DND-41 (cell line): Measurements from ENCODE around the gene HAX1.

Experiments
- ATAC-seq: fragments of 200-7000 bp; cut with Tn5 transposase; 3 replicates; pipeline ENCODE4 v1.9.1; 2021; ENCODE audit warnings: low read depth; ENCODE audit not compliant: insufficient read depth
- DNase-seq: peaks from one replicate; pipeline ENCODE4 v3.0.0-alpha.2; 2020
- H2AFZ ChIP-seq: 2 replicates; pipeline ENCODE4 v1.6.0; 2012; ENCODE audit warnings: low read depth, low read length
- H3K27ac ChIP-seq: 2 replicates; pipeline ENCODE4 v1.5.1; 2012; ENCODE audit warnings: low read length, inconsistent platforms
- H3K27me3 ChIP-seq: fragments of 200-600 bp; sonication (generic); 2 replicates; pipeline ENCODE4 v1.6.0; 2012; ENCODE audit warnings: low read length, mild to moderate bottlenecking, inconsistent platforms; ENCODE audit not compliant: insufficient read depth, poor library complexity
- H3K36me3 ChIP-seq: 2 replicates; pipeline ENCODE4 v1.5.1; 2012; ENCODE audit warnings: low read length, inconsistent platforms; ENCODE audit not compliant: insufficient read depth
- H3K4me1 ChIP-seq: 2 replicates; pipeline ENCODE4 v1.5.1; 2012; ENCODE audit warnings: mild to moderate bottlenecking, low read length; ENCODE audit not compliant: insufficient read depth
- H3K4me2 ChIP-seq: 2 replicates; pipeline ENCODE4 v1.6.0; 2012; ENCODE audit warnings: mild to moderate bottlenecking, moderate library complexity, low read length, inconsistent platforms; ENCODE audit not compliant: insufficient read depth
- H3K4me3 ChIP-seq, 2 experiments: fragments of 200-600 bp in 1 of 2; shearing (Covaris generic) in 1 of 2; 2 replicates each; pipeline ENCODE4 v1.5.1; 2012 to 2016; ENCODE audit warnings: inconsistent platforms in 2 of 2, low read length in 2 of 2, mild to moderate bottlenecking in 2 of 2, low read depth in 1 of 2, moderate library complexity in 1 of 2
- H3K79me2 ChIP-seq: 2 replicates; pipeline ENCODE4 v1.6.0; 2012; ENCODE audit warnings: low read length, inconsistent platforms; ENCODE audit not compliant: insufficient read depth
- H3K9ac ChIP-seq: 2 replicates; pipeline ENCODE4 v1.6.0; 2012; ENCODE audit warnings: low read depth, mild to moderate bottlenecking, inconsistent platforms, low read length, moderate library complexity
- H3K9me3 ChIP-seq: 2 replicates; pipeline ENCODE4 v1.5.1; 2012; ENCODE audit warnings: low read length, moderate library complexity, mild to moderate bottlenecking, inconsistent platforms; ENCODE audit not compliant: insufficient read depth, severe bottlenecking
- H4K20me1 ChIP-seq: 2 replicates; pipeline ENCODE4 v1.6.0; 2012; ENCODE audit warnings: low read length; ENCODE audit not compliant: insufficient read depth
- CTCF ChIP-seq: IDR thresholded peaks from 2 replicates; pipeline ENCODE4 v1.5.1; 2012; ENCODE audit warnings: borderline replicate concordance, low read length, moderate library complexity, mild to moderate bottlenecking; ENCODE audit not compliant: poor library complexity, severe bottlenecking; ENCODE audit errors: extremely low read depth
- EZH2 ChIP-seq: IDR thresholded peaks from 3 replicates; pipeline ENCODE4 v1.6.1; 2012; ENCODE audit warnings: borderline replicate concordance, low read depth, mild to moderate bottlenecking, moderate library complexity, low read length, inconsistent platforms; ENCODE audit not compliant: severe bottlenecking

Gene HAX1

GRCh38 chr1:154258784-154259183 is 13.6 kb upstream of the HAX1 start:
- H3K27me3 ChIP-seq = no peaks in the 10 kb centered on the region

GRCh38 chr1:154260127-154260526 is 12.3 kb upstream of the HAX1 start:
- Histone ChIP-seq H3K9ac (no peak overlapping the region), H4K20me1 (peaks cover 7% of the 10 kb centered on the region; the same call in 1 of the 2 replicates), H3K9me3 (no peaks in the 10 kb centered on the region), H3K79me2 (no peaks in the 10 kb centered on the region), H2AFZ (no peak overlapping the region), H3K4me1 (no peaks in the 10 kb centered on the region), H3K36me3 (peaks cover 97% of the 10 kb centered on the region), H3K4me2 (no peak overlapping the region), H3K27me3 (no peaks in the 10 kb centered on the region), H3K4me3 (no peak overlapping the region), H3K27ac (no peak overlapping the region)
- TF ChIP-seq EZH2 (no peak), CTCF (no peak)
- ATAC-seq (no peak), DNase-seq (no peak)

More at GRCh38 chr1:154258784-154259183, 13.6 kb upstream of the HAX1 start:
- ATAC-seq = no peak
- H2AFZ ChIP-seq = no peak overlapping the region
- H3K4me2 ChIP-seq = no peak overlapping the region
- H4K20me1 ChIP-seq = peaks cover 7% of the 10 kb centered on the region; the same call in 1 of the 2 replicates
- H3K79me2 ChIP-seq = no peaks in the 10 kb centered on the region
- DNase-seq = no peak
- H3K4me1 ChIP-seq = no peaks in the 10 kb centered on the region
- no peak overlapping the region for H3K4me3 ChIP-seq
- TF ChIP-seq CTCF = no peak
- no peak for TF ChIP-seq EZH2
- H3K9ac ChIP-seq = no peak overlapping the region
- H3K9me3 ChIP-seq = no peaks in the 10 kb centered on the region
- no peak overlapping the region for H3K27ac ChIP-seq
- peaks cover 100% of the 10 kb centered on the region for H3K36me3 ChIP-seq

DNA sequence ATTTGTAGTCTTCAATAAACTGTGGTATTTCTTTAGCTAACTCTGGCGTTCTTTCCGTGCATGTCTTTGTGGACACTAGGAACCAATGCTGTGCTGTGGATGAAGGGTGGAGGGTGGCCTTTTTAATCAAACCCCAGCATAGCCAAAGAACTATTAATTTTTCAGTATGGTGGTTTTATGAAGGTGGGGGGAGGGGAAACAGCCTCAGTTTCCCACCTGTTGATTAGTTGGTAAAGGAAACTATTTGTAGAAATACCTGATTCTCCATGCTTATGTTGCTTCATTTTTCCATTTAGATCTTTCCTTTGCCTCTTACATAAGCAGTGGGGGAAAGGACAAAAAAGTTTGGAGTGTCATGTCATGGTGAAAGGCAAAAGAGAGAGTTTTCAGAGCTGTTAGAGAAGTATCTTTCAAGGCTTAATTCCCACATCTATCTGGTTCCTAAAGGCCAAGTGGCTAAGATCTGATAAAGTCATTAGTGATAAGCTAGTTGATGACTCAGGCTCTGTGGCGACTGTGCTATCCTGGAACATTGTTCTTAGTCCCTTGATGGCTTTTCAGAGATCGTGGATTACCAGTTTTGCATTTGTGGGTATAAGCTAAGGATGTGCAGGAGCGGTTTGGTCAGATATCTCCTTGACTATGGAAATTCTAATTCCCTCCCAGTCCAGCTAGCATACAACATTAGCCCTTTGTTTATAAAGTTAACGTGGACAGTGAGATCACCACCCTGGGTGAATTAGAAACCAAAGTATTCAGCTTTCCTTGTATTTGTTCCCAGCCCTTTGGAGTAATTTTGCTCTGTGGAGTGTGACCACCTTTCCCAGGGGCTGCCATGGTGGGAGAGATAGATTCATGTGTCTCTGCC is 8.7 kb upstream of the HAX1 start:
- DNase-seq (no peak), ATAC-seq (no peak)
- no peak overlapping the region for H3K27ac ChIP-seq
- no peak overlapping the region for H2AFZ ChIP-seq
- H3K27me3 ChIP-seq = no peaks in the 10 kb centered on the region
- H3K9ac ChIP-seq = no peak overlapping the region
- no peak overlapping the region for H3K4me3 ChIP-seq
- H3K9me3 ChIP-seq = no peaks in the 10 kb centered on the region
- H3K4me2 ChIP-seq = no peak overlapping the region
- no peak for TF ChIP-seq EZH2
- no peak for TF ChIP-seq CTCF
- H3K36me3 ChIP-seq = peaks cover 83% of the 10 kb centered on the region
- no peaks in the 10 kb centered on the region for H3K4me1 ChIP-seq
- no peaks in the 10 kb centered on the region for H3K79me2 ChIP-seq
- H4K20me1 ChIP-seq = peaks cover 7% of the 10 kb centered on the region; the same call in 1 of the 2 replicates

GRCh38 chr1:154264454-154264853 is 8.0 kb upstream of the HAX1 start:
- Histone ChIP-seq H3K4me3 (no peak overlapping the region), H3K79me2 (no peaks in the 10 kb centered on the region), H3K4me1 (no peaks in the 10 kb centered on the region), H3K27me3 (no peaks in the 10 kb centered on the region), H2AFZ (no peak overlapping the region), H3K4me2 (no peak overlapping the region), H4K20me1 (peaks cover 7% of the 10 kb centered on the region; the same call in 1 of the 2 replicates), H3K27ac (no peak overlapping the region), H3K36me3 (peaks cover 83% of the 10 kb centered on the region), H3K9ac (no peak overlapping the region), H3K9me3 (no peaks in the 10 kb centered on the region)
- ATAC-seq = no peak
- TF ChIP-seq EZH2 = no peak
- TF ChIP-seq CTCF = no peak
- DNase-seq = no peak
